CD14-positive monocyte (primary cell): ENCODE measurements around the gene TTC33. TPM values are rescaled to one million over a fixed set of nuclear protein-coding genes. Genes with fewer than 3 reads are reported as not detected.
A peak's percentile ranks its signal among the peaks of the same experiment; 100 is the strongest.

Experiments
- DNase-seq, 3 donors: peaks; one replicate each; pipeline ENCODE4 v3.0.0-alpha.2; 2011 to 2022
- H2AFZ ChIP-seq: 2 replicates; pipeline ENCODE4 v1.6.0; 2012; ENCODE audit warnings: mild to moderate bottlenecking, low read depth, low read length, inconsistent platforms; ENCODE audit not compliant: insufficient read depth, poor library complexity, severe bottlenecking
- H3K27ac ChIP-seq, 2 donors: 1 replicate in 1 of 2; 2 replicates in 1 of 2; pipeline ENCODE4 v1.5.1; 2012 to 2013; ENCODE audit warnings: low read length in 2 of 2, control low read depth in 1 of 2, inconsistent platforms in 1 of 2, low read depth in 1 of 2, mild to moderate bottlenecking in 1 of 2
- H3K27me3 ChIP-seq, 2 donors: one replicate each; pipeline versions ENCODE4 v1.6.0 to v1.6.1; 2011 to 2013; ENCODE audit warnings: low read length in 2 of 2; ENCODE audit not compliant: control insufficient read depth in 2 of 2, insufficient read depth in 2 of 2
- H3K36me3 ChIP-seq, 2 donors: replicated peaks in 1 of 2; 1 replicate in 1 of 2; 2 replicates in 1 of 2; pipeline versions ENCODE4 v1.5.1 to v1.6.1; 2012 to 2013; ENCODE audit warnings: low read length in 2 of 2, control low read depth in 1 of 2, inconsistent platforms in 1 of 2, mild to moderate bottlenecking in 1 of 2; ENCODE audit not compliant: insufficient read depth in 2 of 2, control insufficient read depth in 1 of 2
- H3K4me1 ChIP-seq, 2 donors: 1 replicate in 1 of 2; 2 replicates in 1 of 2; pipeline versions ENCODE4 v1.5.1 to v1.6.1; 2012 to 2013; ENCODE audit warnings: low read length in 2 of 2, control low read depth in 1 of 2, inconsistent platforms in 1 of 2, mild to moderate bottlenecking in 1 of 2, moderate library complexity in 1 of 2; ENCODE audit not compliant: insufficient read depth in 2 of 2, control insufficient read depth in 1 of 2
- H3K4me2 ChIP-seq: replicated peaks from 2 replicates; pipeline ENCODE3; 2012; ENCODE audit warnings: low read length, moderate library complexity, mild to moderate bottlenecking; ENCODE audit not compliant: poor library complexity, severe bottlenecking; ENCODE audit errors: extremely low read depth
- H3K4me3 ChIP-seq, 3 experiments: fragments of 200-600 bp in 1 of 3; sonication (generic) in 1 of 3; replicated peaks in 1 of 3; 1 replicate in 2 of 3; 2 replicates in 1 of 3; pipeline ENCODE4 v1.5.1; 2011 to 2013; ENCODE audit warnings: low read length in 3 of 3, mild to moderate bottlenecking in 3 of 3, control low read depth in 2 of 3, low read depth in 2 of 3, inconsistent platforms in 1 of 3, moderate library complexity in 1 of 3
- H3K79me2 ChIP-seq: 2 replicates; pipeline ENCODE4 v1.6.0; 2012; ENCODE audit warnings: mild to moderate bottlenecking, control low read depth, inconsistent platforms, low read length, moderate library complexity; ENCODE audit not compliant: insufficient read depth
- H3K9ac ChIP-seq: 2 replicates; pipeline ENCODE4 v1.6.0; 2017; ENCODE audit warnings: low read length, mild to moderate bottlenecking; ENCODE audit not compliant: insufficient read depth, poor library complexity, severe bottlenecking
- H3K9me3 ChIP-seq, 2 donors: replicated peaks in 1 of 2; 1 replicate in 1 of 2; 2 replicates in 1 of 2; pipeline versions ENCODE4 v1.5.1 to v1.6.1; 2012 to 2013; ENCODE audit warnings: low read length in 2 of 2, control low read depth in 1 of 2; ENCODE audit not compliant: control insufficient read depth in 1 of 2, insufficient read depth in 1 of 2
- H4K20me1 ChIP-seq: 2 replicates; pipeline ENCODE4 v1.6.0; 2012; ENCODE audit warnings: mild to moderate bottlenecking, low read length, control low read depth, moderate library complexity; ENCODE audit not compliant: insufficient read depth
- H3K27ac Mint-ChIP-seq, 7 donors: one replicate each; pipeline ENCODE4 v1.8.0; 2020; ENCODE audit warnings: mild to moderate bottlenecking in 7 of 7, mixed read lengths in 7 of 7, moderate library complexity in 6 of 7, inconsistent platforms in 2 of 7
- H3K27me3 Mint-ChIP-seq, 3 donors: one replicate each; pipeline ENCODE4 v1.8.0; 2021 to 2022; ENCODE audit warnings: low read depth in 3 of 3, mild to moderate bottlenecking in 3 of 3, mixed read lengths in 3 of 3, moderate library complexity in 3 of 3, inconsistent platforms in 1 of 3
- H3K36me3 Mint-ChIP-seq, 2 donors: one replicate each; pipeline ENCODE4 v1.8.0; 2020; ENCODE audit warnings: mixed read lengths in 2 of 2, inconsistent platforms in 1 of 2, mild to moderate bottlenecking in 1 of 2
- H3K4me1 Mint-ChIP-seq: one replicate; pipeline ENCODE4 v1.8.0; 2020; ENCODE audit warnings: mild to moderate bottlenecking, mixed read lengths
- H3K4me3 Mint-ChIP-seq, 2 donors: one replicate each; pipeline ENCODE4 v1.8.0; 2020; ENCODE audit warnings: mild to moderate bottlenecking in 2 of 2, mixed read lengths in 2 of 2, moderate library complexity in 1 of 2
- H3K9me3 Mint-ChIP-seq, 7 donors: one replicate each; pipeline ENCODE4 v1.8.0; 2020 to 2022; ENCODE audit warnings: mixed read lengths in 7 of 7, mild to moderate bottlenecking in 6 of 7, moderate library complexity in 6 of 7, inconsistent platforms in 2 of 7
- WGBS: methylation state at CpG from one replicate; pipeline ENCODE4 v1.1.5; 2013; ENCODE audit warnings: missing lambda C conversion rate; ENCODE audit not compliant: insufficient coverage; 5-methylcytosine and 5-hydroxymethylcytosine counted together
- intact Hi-C, 2 donors: fragments of 100-400 bp; cut with micrococcal nuclease; formaldehyde crosslinking; loops; one replicate each; pipeline versions ENCODE4 v1.15.0 to v1.15.1; 2023
- polyA plus RNA-seq, 3 donors: library from polyadenylated mRNA; depleted of rRNA in 1 of 3; unstranded in 2 of 3; stranded (reverse) in 1 of 3; fragments of 300-500 nt in 2 of 3; fragments of >200 nt in 1 of 3; fragmentation: Illumina TruSeq in 2 of 3; gene quantifications; 1 replicate in 2 of 3; 2 replicates in 1 of 3; pipeline ENCODE4 v1.2.3, GENCODE V29; 2012 to 2021
- TF ChIP-seq, protein P1 (sequence below): fragments of 200-600 bp; IDR thresholded peaks from one replicate; pipeline ENCODE4 v1.8.0; 2022; ENCODE audit warnings: antibody characterized with exemption, mild to moderate bottlenecking

The TTC33 gene
- polyA plus RNA-seq, 3 donors = 1.5 to 11.7 (median 9.4) TPM

DNA sequence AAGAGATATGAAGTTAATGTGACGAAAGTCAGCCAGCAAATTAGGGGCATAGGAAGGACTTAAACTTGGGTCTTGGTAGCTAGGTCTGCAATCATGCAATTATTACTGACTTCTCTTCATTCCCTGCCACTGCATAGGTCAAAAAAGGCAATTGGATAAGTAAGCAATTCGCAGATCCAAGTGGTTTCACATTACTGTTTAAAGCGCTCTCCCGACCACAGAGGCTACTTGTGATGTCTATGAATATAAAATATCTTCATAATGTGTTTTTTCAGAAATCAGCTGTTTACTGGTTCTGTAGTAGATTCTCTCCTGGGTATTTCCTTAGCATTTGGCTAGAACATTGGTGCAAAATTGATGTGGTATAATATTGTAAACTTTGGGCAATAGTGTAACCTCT, 250.7 kb downstream of the TTC33 start:
- Histone ChIP-seq H3K4me1 (peaks cover 15 to 18% of the 10 kb centered on the region in 2 donors), H3K27me3 (no peaks in the 10 kb centered on the region), H3K27ac (no peak overlapping the region), H3K79me2 (no peaks in the 10 kb centered on the region), H3K9me3 (no peaks in the 10 kb centered on the region), H3K36me3 (no peaks in the 10 kb centered on the region), H3K4me3 (no peak overlapping the region), H3K4me2 (no peak overlapping the region), H2AFZ (no peak overlapping the region), H4K20me1 (no peaks in the 10 kb centered on the region), H3K9ac (no peak overlapping the region)
- Mint-ChIP-seq H3K36me3 (no peaks in the 10 kb centered on the region), H3K27me3 (no peaks in the 10 kb centered on the region), H3K4me1 (peaks cover 3% of the 10 kb centered on the region), H3K4me3 (no peak overlapping the region), H3K27ac (no peak overlapping the region), H3K9me3 (no peaks in the 10 kb centered on the region)
- no CpG with 5 or more reads among the region's 4 CpGs for WGBS
- intact Hi-C loops = no loop called here
- no peak for DNase-seq
- TF ChIP-seq, protein P1, sequence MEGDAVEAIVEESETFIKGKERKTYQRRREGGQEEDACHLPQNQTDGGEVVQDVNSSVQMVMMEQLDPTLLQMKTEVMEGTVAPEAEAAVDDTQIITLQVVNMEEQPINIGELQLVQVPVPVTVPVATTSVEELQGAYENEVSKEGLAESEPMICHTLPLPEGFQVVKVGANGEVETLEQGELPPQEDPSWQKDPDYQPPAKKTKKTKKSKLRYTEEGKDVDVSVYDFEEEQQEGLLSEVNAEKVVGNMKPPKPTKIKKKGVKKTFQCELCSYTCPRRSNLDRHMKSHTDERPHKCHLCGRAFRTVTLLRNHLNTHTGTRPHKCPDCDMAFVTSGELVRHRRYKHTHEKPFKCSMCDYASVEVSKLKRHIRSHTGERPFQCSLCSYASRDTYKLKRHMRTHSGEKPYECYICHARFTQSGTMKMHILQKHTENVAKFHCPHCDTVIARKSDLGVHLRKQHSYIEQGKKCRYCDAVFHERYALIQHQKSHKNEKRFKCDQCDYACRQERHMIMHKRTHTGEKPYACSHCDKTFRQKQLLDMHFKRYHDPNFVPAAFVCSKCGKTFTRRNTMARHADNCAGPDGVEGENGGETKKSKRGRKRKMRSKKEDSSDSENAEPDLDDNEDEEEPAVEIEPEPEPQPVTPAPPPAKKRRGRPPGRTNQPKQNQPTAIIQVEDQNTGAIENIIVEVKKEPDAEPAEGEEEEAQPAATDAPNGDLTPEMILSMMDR = no peak

GRCh38 chr5:40503439-40503838, 252.3 kb downstream of the TTC33 start:
- no peak for DNase-seq
- H4K20me1 ChIP-seq = no peaks in the 10 kb centered on the region
- Mint-ChIP-seq H3K9me3 (no peaks in the 10 kb centered on the region), H3K4me3 (no peak overlapping the region), H3K27me3 (no peaks in the 10 kb centered on the region), H3K36me3 (no peaks in the 10 kb centered on the region), H3K27ac (peak overlapping the region in 1 of 7 donors; percentile 37), H3K4me1 (peaks cover 3% of the 10 kb centered on the region)
- WGBS = no CpG with 5 or more reads among the region's 2 CpGs
- no peak overlapping the region for H3K4me2 ChIP-seq
- H3K9ac ChIP-seq = no peak overlapping the region
- TF ChIP-seq, protein P1 = no peak
- peak overlapping the region in 1 of 2 donors; percentile 83 for H3K27ac ChIP-seq
- no peaks in the 10 kb centered on the region for H3K79me2 ChIP-seq
- H3K36me3 ChIP-seq = no peaks in the 10 kb centered on the region
- no peaks in the 10 kb centered on the region for H3K27me3 ChIP-seq
- no peak overlapping the region for H3K4me3 ChIP-seq
- H3K4me1 ChIP-seq = peaks cover 26 to 32% of the 10 kb centered on the region in 2 donors
- H2AFZ ChIP-seq = no peak overlapping the region
- intact Hi-C loops = no loop called here
- no peaks in the 10 kb centered on the region for H3K9me3 ChIP-seq
